Measurements from ENCODE around the gene PNMA8C. TPM values are rescaled to one million over a fixed set of nuclear protein-coding genes. Genes with fewer than 3 reads are reported as not detected.

The PNMA8C gene
- total RNA-seq, 1 donor from 2014 or later, result 2.0 TPM

GRCh38 chr19:46471116-46471733, 42.5 kb upstream of the PNMA8C start, which contains the start of gene PNMA8A:
PNMA8A (minus strand) TSS chr19:46471563; CDS start chr19:46471035, 528 bp downstream.
- DNase-seq (ENCODE audit: extremely low spot score, unreplicated experiment), result peak; percentile 87
- no peaks in the 10 kb centered on the region for H3K9me3 Mint-ChIP-seq
- H3K27ac Mint-ChIP-seq, result no peak within 1 kb of the TSS
- H3K4me3 Mint-ChIP-seq, result peak within 1 kb of the TSS; percentile 79
- no peaks in the 10 kb centered on the region for H3K27me3 Mint-ChIP-seq
- peak; percentile 45 for TF ChIP-seq CTCF (conservative IDR thresholded peaks at IDR 0.05)
- H3K36me3 Mint-ChIP-seq, result peaks cover 7% of the 10 kb centered on the region
- peaks cover 4% of the 10 kb centered on the region for H3K4me1 Mint-ChIP-seq (ENCODE audit: unreplicated experiment)

- Mint-ChIP-seq H3K4me3 (no peak overlapping the region), H3K27me3 (no peaks in the 10 kb centered on the region), H3K27ac (no peak overlapping the region), H3K9me3 (no peaks in the 10 kb centered on the region), H3K4me1 (ENCODE audit: unreplicated experiment) (peaks cover 4% of the 10 kb centered on the region), H3K36me3 (peaks cover 7% of the 10 kb centered on the region)
- no peak for TF ChIP-seq CTCF (conservative IDR thresholded peaks at IDR 0.05)
- DNase-seq (ENCODE audit: extremely low spot score, unreplicated experiment), result no peak
Observed at GRCh38 chr19:46470376-46470775, 41.6 kb upstream of the PNMA8C start.

GRCh38 chr19:46469541-46470185, 40.9 kb upstream of the PNMA8C start:
- Mint-ChIP-seq H3K27me3 (no peaks in the 10 kb centered on the region), H3K4me1 (ENCODE audit: unreplicated experiment) (peaks cover 4% of the 10 kb centered on the region), H3K27ac (no peak overlapping the region), H3K4me3 (no peak overlapping the region), H3K36me3 (peaks cover 11% of the 10 kb centered on the region), H3K9me3 (no peaks in the 10 kb centered on the region)
- DNase-seq (ENCODE audit: extremely low spot score, unreplicated experiment), result no peak
- TF ChIP-seq CTCF (conservative IDR thresholded peaks at IDR 0.05), result no peak

- Mint-ChIP-seq H3K4me3 (no peak overlapping the region), H3K36me3 (peaks cover 11% of the 10 kb centered on the region), H3K27me3 (no peaks in the 10 kb centered on the region), H3K27ac (no peak overlapping the region), H3K4me1 (ENCODE audit: unreplicated experiment) (peaks cover 4% of the 10 kb centered on the region), H3K9me3 (no peaks in the 10 kb centered on the region)
- TF ChIP-seq CTCF (conservative IDR thresholded peaks at IDR 0.05), result no peak
- no peak for DNase-seq (ENCODE audit: extremely low spot score, unreplicated experiment)
Observed at GRCh38 chr19:46466536-46467196, 37.9 kb upstream of the PNMA8C start.

- no peaks in the 10 kb centered on the region for H3K4me1 Mint-ChIP-seq (ENCODE audit: unreplicated experiment)
Observed at GRCh38 chr19:46463516-46463915, 34.8 kb upstream of the PNMA8C start.

More at GRCh38 chr19:46463516-46463915, 34.8 kb upstream of the PNMA8C start:
- no peak for TF ChIP-seq CTCF (conservative IDR thresholded peaks at IDR 0.05)
- Mint-ChIP-seq H3K9me3 (no peaks in the 10 kb centered on the region), H3K27me3 (no peaks in the 10 kb centered on the region), H3K4me3 (no peak overlapping the region), H3K36me3 (peaks cover 11% of the 10 kb centered on the region), H3K27ac (no peak overlapping the region)
- no peak for DNase-seq (ENCODE audit: extremely low spot score, unreplicated experiment)
